RPMI8226 (cell line): ENCODE measurements around the gene ZBTB3.
"Not testable (repeated sequence)": the region's sequence is repeated elsewhere in the genome, so short reads cannot be mapped to it uniquely, and the experiment has no call there.

Source experiments
- DNase-seq: peaks from one replicate; pipeline ENCODE4 v3.0.0-alpha.2; 2015

The ZBTB3 gene

DNA sequence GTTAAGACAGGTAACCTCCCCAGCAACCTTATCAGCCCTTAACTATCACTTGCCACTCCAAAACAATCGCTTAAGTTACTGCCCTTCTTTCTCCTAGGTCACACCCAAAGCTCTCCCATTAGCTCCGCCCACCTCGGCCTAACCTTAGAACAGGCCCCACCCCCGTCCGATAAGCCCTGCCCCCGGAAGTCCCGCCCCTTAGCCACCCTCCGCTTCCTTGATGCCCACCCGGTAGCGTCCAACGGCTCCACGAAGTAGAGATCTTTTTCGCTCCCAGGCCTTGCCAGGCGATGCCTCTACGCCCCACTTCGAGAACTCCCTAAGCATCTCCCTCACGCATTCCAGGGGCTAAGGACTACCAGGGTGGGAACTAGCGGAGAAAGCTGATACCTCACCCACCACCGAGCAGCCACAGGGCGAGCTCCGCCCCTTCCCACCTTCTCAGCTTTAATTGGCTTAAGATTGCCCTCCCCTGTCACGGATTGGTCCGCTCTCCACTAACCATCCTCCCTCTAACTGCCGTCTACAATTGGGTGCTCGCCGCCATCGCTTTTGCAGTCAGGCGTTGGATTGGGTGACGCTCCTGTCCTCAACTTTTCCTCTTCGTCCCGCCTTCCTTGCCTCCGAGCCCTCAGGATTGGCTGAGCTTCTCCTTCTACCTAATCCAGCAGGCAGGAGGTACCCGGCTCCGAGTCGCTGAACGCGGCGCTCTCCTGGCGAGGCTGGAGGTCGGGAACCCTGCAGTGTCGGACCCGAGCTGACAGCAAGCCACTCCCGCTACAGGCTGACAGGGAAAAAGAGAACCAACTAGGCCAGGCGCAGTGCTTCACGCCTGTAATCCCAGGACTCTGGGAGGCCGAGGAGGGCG is at the start of gene ZBTB3:
Gene ZBTB3 (minus strand): TSS at position 425 of the 868 bp plus-strand sequence. CDS start 496 bp downstream, outside the sequence.
- DNase-seq: peak; percentile 100

DNA sequence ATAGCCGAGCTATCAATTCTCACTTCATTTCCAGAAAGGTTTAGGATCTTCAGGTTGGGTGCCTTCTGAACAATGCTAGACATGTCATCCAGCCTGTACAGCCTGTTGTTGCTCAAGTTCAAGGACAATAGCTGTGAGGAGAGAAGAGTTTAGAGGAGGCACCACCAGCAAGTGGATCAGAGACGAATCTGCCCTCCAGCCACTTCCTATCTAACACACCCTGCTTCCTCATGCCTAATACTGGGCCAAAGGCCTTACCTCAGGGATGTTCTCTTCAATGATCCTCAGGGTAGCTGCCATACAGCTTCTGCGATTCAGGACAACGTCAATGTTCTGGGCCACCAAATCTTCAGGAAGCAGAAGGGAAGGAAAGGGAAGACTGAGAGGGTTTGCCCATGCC is 47.1 kb upstream of the ZBTB3 start:
- no peak for DNase-seq

DNA sequence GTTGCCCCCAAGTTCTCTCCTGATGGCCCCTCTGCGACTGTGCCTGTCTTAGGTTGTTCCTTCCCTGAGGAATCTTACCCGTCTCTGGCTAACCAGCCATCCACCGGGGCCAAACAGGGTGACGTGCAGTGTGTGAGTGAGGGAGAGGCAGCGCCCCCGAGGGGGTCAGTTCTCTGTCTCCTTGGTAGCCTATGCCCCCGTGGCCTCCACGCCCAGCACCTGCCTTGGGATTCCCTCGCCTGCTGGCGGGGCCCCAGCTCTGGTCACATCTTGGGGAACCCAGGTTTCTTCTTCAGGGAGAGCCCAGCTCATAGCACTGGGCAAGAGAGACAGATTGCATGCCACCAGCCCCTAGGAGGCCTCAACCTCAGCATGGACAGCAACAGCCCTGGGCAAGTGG is 45.5 kb upstream of the ZBTB3 start:
- no peak for DNase-seq

DNA sequence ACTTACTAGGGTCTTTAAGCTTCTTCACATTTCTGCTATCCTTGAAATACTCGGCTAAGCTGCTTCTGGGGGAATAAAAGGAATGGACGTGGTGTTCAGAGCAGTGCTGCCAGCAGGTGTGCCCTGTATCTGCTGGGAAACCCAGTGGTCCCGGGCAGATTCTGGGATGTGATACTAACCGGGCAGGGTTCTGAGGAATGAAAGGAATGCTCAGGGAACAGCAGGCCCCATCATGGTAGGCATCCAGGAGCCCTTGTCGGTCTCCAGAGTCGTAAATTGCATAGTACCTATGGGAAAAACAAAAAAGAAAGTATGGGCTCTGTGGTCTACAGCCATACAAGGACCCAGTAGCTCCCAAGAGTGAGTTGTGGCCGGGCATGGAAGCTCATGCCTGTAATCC is 42.3 kb upstream of the ZBTB3 start:
- DNase-seq: no peak

DNA sequence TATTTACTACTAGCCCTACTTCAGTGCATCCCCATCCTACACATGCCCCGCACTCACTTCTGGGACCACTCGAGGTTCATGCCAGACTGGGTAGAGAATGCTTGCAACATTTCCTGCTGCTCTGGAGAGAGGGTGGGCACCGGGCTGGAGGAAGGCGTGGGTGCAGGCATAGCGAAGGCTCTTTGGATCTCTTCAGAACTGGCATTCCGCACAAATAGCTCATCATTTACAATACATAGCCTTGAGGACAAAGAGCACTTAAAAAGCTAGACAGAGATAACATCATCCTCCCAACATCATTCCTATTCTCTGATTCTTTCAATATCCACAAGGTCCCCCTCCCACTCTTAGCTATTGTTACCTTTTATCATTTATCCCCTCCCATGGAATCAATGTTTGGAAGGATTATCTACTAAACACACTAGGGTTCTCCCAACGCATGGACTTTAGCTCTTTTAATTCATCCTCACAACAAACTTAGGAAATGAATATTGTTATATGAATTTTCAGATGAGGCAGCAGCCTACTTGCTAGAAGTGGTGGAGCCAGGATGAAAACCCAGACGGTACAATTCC is 40.3 kb upstream of the ZBTB3 start:
- no peak for DNase-seq

DNA sequence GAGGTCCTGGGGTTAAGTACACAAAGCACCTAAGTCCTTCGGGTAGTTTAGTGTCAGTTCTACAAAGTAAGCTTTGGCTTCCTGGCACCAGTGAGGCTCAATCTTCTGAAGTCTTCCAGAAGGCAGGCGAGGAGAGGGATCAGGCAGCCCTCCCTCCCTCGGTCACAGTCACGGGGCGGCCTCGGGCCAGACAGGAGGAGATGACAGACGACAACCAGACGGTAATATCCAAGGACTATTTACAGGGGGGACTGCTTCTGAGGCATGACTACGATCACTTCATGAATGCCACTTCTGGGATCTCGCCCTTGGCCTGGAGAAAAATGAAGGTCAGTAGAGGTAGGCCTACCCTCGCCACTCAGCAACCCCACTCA is 38.2 kb upstream of the ZBTB3 start:
- no peak for DNase-seq

DNA sequence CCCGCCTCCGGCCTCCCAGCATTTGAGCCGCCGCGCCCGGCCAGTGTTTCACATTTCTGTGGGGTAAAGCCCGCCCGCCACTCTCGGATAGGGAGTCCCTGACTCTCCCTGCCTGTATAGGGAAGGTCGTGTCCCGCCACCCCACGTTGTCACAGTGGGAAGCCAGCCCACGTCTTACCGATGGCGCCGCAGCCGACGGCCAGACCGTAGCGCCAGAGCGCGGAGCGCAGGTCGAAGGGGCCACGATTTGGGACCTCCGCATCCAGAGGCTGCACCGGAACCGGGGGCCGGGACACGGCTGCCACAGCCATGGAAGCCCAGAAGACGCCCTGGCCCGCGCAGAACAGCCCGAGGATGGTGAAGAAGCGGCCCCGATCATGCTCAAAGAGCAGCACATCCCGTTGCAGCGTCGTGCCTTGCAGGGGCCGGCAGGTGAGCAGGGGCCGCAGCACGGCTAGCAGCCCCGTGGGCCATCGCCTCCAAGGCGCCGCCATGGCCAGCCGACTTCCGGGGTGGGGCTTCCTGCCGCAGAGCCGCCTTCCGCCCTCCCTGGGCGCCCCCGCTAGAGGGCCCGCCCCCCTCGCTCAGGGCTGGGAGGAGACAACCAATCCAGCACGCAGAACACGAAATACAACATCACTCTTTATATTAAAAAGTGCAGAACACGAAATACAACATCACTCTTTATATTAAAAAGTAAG is 37.7 kb upstream of the ZBTB3 start, which contains the start of gene TMEM223:
Gene TMEM223 (minus strand): TSS at position 506 of the 701 bp plus-strand sequence. CDS start 12 bp downstream, at position 494.
- DNase-seq: peak; percentile 93

DNA sequence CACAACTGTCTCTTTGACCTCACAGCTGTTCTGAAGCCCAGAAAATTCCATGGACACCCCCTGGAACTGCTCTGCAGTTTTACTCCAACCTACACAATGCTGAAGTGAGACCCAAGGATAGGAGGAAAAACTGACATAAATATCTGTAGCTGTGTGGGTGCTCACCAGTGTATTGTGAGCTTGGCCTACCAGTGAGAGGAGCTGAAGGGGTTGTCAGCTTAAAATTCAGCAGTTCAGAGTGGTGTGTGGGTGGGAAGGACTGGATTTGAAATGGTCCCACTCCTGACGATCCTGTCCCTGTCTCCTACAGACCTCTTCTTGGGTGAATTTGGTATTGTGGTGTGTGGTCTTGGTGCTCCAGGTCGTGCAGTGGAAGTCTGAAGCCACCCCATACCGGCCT is 35.6 kb upstream of the ZBTB3 start:
- no peak for DNase-seq

DNA sequence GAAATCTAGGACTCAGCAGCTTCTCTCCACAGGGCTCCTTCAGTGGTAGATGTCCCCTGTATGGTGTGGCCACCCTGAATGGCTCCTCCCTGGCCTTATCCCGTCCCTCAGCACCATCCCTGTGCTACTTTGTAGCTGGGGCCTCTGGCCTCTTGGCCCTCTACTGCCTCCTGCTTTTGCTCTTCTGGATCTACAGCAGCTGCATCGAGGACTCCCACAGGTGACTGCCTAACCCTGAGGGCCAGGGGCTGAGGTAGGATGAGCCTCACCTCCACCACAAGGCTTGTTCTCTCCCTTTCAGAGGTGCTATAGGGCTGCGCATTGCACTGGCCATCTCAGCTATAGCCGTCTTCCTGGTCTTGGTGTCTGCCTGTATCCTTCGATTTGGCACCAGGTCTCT is 35.0 kb upstream of the ZBTB3 start:
- DNase-seq: no peak

DNA sequence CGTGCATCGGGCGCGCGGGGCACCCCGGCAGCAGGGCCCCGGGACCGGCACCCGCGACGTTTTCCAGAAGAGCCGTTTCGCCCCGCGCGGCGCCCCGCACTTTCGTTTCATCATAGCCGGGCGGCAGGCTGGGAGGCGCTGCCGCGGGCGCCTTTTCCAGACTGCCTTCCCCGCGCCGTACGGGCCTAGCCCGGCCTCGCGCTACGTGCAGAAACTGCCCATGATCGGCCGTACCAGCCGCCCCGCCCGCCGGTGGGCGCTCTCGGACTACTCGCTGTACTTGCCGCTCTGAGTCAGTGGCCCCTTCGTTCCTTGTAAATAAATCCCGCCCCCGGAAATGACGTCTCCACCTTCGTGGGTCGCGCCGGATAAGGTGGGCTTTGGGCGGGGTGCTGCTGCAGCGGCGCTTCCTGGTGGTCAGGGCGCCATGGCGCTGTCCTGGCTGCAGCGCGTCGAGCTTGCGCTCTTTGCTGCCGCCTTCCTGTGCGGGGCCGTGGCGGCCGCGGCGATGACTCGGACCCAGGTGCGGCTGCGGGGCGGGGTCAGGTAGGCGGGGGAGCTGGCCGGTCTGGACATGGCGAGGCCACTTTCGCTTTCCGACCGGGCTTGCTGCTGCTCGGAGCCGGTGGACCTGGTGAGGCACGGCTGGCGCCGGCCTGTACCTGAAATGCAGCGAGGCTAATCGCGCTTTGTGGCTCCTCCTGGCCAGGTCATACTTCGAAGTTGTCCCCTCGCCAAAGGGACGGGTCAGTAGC is 33.2 kb upstream of the ZBTB3 start, which contains the start of gene TMEM179B:
Gene TMEM179B (plus strand): TSS at position 398 of the 755 bp plus-strand sequence. CDS start 30 bp downstream, at position 428.
- peak; percentile 100 for DNase-seq

DNA sequence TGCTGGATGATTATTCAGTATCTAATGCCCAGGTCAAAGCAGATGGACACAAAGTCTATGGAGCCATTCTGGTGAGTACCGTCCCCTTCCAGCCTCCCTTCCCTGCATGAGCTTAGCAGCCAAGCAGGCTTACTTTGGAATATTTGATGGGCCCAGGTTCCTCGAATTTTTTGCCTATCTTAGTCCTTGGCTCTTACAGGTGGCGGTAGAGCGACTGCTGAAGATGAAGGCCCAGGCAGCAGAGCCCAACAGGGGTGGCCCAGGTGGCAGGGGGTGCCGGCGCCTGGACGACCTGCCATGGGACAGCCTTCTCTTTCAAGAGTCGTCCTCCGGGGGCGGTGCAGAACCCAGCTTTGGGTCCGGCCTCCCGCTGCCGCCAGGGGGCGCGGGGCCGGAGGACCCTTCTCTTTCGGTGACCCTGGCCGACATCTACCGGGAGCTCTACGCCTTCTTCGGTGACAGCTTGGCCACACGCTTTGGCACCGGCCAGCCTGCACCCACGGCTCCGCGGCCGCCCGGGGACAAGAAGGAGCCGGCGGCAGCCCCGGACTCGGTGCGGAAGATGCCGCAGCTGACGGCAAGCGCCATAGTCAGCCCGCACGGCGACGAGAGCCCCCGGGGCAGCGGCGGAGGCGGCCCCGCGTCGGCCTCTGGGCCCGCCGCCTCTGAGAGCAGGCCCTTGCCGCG is 32.5 kb upstream of the ZBTB3 start:
- peak; percentile 96 for DNase-seq

DNA sequence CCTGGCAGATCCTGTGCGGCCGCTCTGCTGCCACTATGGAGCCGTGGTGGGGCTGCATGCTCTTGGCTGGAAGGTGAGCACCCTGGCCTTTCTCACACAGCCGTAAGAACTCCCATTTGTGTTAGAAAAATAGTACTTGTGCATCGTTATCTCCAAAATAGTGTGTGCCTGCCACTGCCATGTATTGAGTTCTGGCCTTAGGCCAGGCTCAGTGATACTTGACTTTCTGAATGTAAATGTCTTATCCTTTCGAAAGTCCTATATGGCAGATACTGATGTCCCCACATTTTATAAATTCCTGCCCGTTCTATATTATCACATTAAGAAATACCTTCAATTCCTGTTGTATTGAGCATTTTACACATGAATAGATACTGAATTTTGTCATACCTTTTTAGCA is 28.8 kb upstream of the ZBTB3 start:
- no peak for DNase-seq

DNA sequence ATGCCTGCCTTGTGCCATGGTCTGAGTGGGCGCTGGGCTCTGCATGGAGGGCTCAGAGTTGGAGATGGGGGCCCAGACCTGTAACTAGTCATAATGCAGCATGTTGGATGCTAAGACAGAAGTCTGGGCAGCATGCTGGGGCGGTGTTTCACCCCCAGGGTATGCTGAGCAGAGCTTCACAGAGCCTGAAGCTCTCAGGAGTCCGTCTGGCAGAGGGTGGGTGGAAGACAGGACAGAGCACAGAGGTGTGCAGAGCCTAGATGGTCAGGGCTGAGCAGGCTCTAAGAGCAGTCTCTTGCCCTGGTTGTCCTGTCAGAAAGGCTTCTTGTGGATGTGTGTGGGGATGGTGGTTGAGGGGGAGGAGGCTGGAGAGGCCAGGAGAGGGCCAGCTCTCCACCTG is 24.5 kb upstream of the ZBTB3 start:
- DNase-seq: no peak

DNA sequence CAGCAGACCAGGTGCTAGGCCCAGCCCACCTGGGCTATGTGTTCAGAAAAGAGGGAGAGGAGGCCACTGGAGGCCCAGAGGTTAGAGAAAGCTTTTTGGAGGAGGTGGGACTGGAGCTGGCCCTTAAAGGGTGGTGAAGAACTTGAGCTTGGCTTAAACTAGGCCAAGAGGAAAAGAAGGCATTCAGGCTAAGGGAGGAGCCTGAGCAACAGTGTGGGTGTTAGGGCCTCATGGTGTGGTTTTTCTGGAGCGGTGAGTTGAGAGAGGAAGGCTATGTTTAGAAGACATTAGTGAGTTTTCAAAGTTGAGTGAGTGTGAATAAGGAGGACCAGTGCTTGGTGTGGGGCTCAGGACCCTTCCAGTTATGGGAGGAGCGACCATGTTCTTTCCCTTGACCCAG is 23.4 kb upstream of the ZBTB3 start:
- DNase-seq: no peak

DNA sequence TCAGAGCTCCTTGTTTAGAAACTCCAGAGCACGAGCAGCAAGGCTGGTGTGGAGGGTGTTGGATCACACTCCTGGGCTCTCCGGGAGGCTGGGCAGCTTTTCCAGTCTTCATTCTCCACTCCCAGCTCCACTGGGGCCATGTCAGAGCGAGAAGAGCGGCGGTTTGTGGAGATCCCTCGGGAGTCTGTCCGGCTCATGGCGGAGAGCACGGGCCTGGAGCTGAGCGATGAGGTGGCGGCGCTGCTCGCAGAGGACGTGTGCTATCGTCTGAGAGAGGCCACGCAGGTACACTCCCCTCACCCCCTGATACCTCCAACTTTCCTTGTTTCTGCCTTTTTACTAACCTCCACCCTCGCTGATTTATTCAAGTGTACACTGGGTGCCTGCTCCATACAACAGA is 21.7 kb upstream of the ZBTB3 start:
- no peak for DNase-seq

DNA sequence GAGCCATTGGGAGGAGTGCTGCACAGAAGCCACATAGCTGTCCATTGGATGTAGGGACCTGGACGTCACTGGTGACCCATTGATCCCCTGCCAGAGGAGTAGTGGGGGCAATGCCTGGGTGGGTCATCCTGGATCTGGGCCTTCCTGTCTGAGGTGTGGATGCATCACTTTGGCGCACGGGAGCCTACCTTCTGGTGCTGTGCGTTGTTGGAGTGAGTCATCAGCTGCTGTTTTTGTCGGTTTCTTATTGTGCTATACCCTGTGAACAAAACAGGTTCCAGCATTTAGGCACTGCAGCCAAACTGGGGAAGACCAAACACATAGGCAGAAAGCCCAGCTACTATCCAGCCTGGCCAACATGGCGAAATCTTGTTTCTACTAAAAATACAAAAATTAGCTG is 20.4 kb upstream of the ZBTB3 start:
- DNase-seq: no peak

DNA sequence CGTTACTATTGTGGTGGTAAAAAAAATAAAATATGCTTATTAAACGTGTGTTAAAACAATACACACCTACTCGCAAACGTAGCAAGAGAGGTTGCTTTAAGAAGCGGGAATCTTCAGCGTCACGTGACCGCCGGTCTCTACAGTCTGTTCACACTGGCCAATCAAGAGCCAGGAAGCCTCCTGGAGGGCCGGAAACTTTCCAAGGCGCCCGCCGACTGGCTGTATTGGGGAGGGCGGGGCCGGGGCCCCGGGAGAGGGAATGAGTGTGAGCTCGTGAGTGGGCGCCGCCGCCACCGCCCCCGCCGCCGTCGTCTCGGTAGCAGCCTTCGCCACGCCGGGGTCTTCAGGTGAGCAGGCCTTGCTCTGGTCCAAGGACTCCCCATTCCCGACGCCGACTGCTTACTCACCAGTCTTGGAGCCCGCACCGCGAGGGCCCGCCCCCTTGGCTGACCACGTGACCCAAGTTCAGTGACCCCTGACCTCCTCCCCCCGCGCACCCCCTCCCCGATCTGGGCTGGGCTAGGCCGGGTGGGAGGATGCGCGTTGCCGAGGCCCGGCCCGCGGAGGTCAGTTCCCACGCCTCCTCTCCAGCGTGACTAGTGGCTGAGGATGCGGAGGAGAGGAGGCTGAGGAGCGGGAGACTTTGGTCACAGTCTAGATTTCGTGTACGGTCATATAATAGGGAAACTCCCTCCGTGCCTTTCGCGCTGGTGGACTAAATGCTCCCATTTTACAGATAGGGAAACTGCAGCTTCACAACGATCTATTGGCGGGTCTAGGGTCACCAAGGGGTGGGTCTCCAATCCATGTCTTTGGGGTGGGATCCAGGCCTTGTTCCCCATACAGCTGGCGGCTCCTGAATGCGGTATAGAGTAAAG is 17.4 kb upstream of the ZBTB3 start, which contains the start of gene TAF6L:
Gene TAF6L (plus strand): TSS at position 253 of the 878 bp plus-strand sequence. CDS start 4,388 bp downstream, outside the sequence.
- DNase-seq: peak; percentile 99

DNA sequence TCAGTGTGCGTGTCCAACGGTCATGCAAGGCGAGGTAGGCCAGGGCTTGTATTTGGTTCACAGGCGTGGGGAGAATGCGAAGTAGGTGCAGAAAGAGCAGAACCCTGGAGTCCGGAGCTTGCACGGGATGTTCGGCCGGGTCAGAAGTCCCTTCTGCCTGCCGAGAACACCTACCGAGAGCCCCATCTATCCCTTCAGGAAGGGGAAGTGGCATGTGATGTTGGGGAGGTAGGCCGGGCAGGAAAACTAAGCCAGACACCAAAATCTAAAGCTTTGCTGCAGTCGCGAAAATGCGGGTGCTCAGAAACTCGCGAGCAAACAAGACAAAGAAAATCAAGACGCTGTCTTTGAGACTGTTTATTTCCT is 16.8 kb upstream of the ZBTB3 start:
- DNase-seq: peak; percentile 64

DNA sequence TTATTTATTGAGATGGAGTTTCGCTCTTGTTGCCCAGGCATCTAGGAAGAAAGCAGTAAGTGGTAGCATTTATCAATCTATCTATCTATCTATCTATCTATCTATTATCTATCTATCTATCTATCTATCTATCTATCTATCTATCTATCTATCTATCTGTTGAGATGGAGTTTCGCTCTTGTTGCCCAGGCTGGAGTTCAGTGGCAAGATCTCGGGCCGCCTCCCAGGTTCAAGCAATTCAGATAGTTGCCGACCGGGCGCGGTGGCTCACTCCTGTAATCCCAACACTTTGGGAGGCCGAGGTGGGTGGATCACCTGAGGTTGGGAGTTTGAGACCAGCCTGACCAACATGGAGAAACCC is 6.9 kb upstream of the ZBTB3 start:
- DNase-seq: not testable (repeated sequence)

DNA sequence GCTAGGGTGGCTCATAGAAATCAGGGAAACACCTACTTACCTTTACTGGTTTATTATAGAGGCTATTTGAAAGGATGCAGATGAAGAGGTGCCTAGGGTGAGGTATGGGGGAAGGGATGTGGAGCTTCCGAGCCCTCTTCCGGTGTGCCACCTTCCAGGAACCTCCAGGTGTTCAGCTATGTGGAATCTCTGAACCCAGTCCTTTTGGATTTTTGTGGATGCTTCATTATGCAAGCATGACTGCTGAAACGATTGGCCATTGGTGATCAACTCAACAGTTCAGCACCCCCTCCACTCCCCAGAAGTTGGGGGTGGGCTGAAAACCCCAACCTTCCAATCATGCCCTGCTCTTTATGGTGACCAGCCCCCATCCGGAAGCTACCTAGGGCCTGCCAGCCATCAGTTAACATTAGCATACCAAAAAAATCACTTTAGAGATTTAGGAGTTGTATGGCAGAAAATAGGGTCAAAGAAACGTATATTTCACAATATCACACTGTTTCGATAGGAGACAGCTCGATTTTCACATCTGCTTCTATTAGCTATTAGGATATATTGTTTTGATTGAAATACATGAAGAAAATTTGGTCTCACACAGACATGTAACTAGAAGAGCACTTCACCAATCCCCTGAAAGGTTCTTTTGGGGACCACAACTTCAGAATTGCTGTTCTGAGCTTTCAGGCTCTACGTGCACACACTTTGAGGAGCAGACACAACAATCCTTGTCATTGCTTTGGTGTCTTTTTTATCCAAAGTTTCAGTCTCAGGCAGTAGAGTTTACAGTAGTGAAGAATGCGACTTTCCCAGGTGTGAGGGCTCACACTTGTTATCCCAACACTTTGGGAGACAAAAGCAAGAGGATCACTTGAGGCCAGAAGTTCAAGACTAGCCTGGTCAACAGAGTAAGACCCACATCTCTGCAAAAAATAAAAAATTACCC is 4.2 kb upstream of the ZBTB3 start:
- no peak for DNase-seq
